ENCODE data around the gene THAP3.
A peak's percentile ranks its signal among the peaks of the same experiment; 100 is the strongest.
"Not testable (repeated sequence)": the region's sequence is repeated elsewhere in the genome, so short reads cannot be mapped to it uniquely, and the experiment has no call there.

THAP3 gene

DNA sequence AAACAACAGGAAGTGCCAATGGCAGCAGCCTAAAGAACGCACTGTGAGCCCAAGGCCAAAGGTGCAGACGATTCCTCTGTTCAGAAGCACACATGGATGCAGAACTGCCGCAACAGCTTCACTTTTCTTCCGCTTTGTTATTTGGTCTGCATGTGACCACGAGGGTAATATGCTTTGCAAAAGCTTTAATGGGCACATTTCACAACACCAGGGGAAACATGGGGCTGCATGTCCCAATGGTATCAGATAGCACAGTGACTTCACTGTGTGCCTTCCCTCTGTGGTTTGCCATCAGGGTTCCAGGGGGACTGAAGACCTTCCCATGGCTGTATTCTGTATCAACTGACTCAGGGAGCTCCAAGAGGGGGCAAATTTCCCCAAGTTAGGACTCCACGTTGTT lies 28.3 kb downstream of the THAP3 start:
- no peak for DNase-seq
- intact Hi-C loops (cut with DNase I): no loop called here

DNA sequence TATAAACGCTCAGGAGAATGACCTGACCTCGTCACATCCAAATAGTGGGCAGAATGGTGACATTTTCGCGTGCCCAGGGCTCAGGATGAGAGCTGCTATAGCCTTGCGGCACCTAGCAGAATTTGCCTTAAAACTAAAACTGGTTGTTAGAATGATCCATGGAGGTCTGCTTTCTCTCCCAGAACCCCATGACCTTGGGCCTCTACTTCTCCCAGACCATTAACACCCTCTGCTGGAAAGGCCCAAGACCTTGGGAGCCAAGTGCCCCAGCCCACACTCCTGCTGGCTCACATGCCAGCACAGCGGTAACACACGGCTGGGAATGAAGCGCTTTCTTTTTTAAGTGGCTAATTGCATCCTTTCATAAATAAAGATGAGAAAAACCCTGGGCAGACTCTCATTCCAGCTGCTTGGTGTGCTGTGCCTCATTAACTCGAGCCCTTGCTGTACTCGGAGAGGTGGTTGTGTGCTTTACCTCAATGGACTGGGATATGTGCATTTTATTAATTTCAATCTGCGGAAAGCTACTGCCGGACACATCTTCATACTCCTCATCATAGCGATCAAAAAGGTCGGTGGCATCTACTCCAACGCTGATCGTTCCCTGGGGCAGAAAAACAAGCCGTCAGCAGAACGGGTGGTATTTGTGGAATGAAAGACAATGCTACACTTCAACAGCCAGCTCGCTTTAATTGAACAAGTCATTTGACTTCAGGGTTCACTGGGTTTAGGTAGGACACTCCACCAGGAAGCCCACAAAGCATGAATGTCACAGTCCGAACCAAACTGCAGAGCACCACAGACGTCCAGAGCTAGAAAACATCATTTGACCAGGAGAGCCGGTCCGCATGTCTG lies 29.0 kb downstream of the THAP3 start:
- intact Hi-C loops (cut with DNase I): no loop called here
- DNase-seq: peak in 1 of 42 donors; percentile 29

DNA sequence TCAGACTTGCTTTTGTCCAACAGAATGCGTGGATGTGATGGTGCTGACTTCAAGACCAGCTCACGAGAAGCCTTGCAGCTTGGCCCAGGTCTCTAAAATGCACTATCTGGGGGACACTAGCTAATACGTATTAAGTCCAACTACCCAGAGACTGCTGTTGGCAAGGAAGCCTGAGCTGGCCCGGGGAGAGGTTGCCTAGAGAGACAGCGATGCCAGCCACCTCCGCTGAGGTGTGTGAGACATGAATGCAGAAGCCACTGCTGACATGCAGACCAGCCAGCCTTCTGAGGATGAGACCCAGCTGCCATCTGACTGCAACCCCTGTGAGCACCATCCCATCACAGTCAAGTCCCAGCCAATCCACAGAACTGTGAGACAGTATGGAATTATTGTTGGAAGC lies 32.5 kb downstream of the THAP3 start:
- no peak for DNase-seq
- intact Hi-C loops (cut with DNase I): no loop called here

DNA sequence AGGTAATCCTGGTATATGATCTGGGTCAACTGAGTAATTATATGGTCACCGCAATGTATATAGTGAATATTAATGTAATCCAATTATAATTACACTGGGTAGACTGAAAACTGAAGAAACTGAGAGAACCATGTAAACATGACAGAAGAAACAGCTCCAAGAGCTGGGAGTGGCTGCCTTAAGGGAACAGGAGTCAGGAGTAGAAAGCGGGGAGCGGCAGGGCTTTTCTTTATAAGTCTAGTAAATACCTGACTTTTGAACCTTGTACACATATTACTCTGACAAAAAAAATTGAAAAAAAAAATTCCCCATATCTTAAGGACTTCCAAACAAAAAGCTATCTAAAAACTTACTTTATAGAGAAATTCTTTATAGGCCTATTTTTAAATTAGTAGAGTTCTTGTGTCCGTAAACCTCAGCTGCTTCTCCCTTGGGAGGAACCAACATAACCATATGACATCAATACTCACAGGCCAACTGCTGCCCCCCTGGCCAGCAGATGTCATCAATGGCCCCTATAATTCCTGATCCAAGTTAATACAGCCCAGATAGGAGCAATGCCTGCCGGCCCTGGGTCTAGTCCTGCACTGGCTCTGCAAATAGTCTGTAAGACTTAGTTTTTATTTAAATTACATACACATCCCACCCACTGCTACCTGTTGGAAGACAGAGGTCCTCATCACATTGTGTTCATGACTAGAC lies 33.8 kb downstream of the THAP3 start:
- intact Hi-C loops (cut with DNase I): no loop called here
- no peak for DNase-seq

DNA sequence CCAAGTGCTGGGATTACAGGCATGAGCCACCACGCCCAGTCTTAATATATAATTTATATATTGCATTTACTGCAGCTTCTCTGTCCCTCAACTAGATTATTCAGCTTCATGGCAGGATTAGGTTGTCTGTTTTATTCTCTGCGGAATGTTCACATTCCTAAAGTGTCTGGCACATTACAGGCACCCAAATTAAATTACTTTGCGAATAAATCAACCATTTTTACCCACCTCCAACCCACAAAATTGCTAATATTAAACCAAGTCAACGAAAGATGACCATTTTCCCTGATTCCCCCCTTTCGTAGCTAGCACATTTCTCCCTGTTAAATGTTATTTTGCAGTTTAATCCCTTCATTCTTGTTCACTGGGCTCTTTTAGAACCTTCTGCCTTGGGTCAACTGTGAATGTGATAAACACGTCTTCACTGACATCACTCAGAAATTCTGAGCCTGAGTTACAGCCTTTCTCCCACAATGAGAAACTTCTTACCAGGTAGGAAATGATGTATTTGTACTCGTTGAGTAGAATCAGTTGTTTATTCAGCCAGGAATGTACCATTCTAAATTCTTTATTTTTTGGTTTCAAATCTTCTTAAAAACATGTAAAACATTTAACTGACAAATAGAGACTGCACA lies 35.9 kb downstream of the THAP3 start:
- no peak for DNase-seq
- intact Hi-C loops (cut with DNase I): no loop called here

DNA sequence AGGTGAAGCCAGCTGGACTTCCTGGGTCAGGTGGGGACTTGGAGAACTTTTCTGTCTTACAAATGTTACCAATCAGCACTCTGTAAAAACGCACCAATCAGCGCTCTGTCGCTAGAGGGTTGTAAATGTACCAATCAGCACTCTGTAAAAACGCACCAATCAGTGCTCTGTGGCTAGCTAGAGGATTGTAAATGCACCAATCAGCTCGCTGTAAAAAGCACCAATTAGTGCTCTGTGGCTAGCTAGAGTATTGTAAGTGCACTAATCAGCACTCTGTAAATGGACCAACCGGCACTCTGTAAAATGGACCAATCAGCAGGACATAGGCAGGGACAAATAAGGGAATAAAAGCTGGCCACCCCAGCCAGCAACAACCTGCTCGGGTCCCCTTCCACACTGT lies 37.8 kb downstream of the THAP3 start:
- DNase-seq; intact Hi-C loops (cut with DNase I): not testable (repeated sequence)

DNA sequence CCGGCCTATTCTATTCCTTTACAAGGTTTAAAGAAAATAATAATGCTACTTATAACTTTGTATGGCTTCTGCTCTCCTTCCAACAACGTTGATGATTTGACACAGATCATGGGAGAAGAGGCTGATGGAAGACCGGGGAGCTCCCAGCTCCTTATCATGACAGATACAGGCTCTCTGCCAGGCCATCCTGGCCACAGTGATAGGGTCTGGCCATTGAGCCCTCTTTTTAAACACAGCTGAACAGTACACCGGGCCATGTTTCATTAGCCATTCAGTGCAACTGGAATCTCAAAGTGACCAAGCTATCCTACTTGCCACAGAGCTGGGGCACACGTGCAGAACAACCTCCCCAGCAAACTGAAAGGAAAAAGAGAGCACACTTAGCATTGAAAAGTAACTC lies 42.0 kb downstream of the THAP3 start:
- intact Hi-C loops (cut with DNase I): no loop called here
- DNase-seq: peak in 1 of 42 donors; percentile 9

DNA sequence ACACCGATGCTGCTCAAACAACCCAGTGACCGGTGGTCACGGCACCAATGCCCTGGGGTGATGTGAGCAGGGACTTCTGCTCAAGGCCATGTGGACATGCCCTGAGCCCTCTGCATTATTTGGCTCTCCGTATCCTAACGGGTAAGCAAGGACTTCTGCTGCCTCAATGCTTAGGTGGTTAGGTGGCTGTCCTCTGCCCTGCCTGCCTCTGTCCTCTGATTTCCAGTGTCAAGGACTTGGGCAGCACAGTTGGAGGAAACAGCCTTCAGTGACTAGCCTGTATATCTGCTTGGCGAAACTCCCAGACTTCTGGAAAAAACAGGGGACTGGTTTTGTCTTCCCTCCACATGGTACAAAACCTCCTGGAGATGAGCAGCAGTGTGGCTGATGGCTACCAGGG lies 42.5 kb downstream of the THAP3 start:
- DNase-seq: peak in 1 of 42 donors; percentile 13
- intact Hi-C loops (cut with DNase I): no loop called here

DNA sequence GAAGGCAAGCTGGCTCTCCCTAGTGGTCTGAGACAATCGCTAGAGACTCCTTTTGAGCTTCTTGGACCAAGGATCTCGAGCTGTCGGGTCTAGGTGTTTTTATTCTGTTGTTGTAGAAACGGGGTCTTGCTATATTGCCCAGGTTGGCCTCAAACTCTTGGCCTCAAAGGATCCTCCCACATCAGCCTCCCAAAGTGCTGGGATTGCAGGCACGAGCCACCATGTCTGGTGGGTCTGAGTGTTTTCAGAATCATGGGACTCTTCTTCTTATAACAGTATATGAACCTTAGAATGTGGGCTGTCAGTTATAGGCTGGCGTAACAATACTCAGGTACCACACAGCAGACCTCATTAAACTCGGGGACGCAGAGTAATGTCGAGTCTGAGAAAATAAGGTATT lies 43.8 kb downstream of the THAP3 start:
- no peak for DNase-seq
- intact Hi-C loops (cut with DNase I): no loop called here

DNA sequence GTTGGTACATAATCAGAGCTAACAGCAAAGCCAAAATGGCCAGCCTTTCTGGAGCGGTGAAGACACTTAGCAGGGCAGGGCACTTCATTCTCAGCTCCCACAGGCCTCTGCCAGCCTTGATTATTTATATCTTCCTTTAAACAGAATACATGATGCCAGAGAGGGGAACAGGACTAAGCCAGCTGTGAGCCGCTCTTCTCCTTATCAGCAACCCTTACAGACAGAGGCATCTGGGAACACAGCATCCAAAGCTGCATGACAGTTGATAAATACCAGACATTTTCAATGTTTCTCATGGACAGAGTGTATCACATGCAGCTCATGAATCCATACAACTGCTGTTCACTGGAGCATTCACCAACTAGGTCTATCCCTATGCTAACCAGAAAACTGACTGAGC lies 47.9 kb downstream of the THAP3 start:
- intact Hi-C loops (cut with DNase I): no loop called here
- DNase-seq: no peak

DNA sequence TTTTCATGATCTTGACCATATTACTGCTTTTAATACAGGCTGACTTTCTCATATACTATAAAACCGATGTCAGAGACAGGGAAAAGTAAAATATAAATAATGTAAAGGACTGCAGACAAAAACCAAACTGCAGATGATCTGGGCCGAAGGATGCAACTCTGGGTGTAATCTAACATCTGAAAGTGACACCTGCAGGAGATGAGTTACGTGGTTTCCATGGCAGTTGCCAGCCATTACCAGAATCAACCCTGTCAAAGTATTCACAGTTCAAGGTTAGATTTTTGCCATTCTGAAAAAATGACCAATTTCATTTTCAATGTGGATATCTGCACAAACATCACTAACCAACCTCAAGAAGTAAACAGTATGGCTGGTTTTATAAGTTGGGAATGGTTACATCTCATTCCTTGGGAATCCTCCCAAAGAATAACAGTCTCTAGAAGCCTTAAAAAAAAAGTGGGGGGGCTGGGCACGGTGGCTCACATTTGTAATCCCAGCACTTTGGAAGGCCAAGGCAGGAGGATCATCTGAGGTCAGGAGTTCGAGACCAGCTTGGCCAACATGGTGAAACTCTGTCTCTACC lies 49.2 kb downstream of the THAP3 start:
- no peak for DNase-seq
- intact Hi-C loops (cut with DNase I): no loop called here

DNA sequence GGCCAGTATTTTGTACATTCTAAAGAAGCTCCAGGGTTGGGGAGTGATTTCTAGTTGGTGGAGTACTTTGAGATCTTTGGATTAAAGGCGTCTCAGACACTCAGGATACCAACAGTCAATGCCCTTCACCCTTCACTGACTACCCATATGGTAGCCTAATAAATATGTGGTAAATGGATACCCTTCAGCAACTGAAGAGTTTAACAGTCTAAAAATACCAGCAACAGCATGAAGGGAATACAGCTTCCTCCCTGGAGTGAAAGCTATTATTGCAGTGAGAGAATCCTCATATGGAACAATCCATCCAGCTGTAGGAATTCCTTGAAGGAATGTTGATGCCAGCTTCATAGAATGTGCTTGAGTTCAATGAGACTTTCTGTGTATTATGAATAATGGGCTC lies 50.1 kb downstream of the THAP3 start:
- intact Hi-C loops (cut with DNase I): no loop called here
- no peak for DNase-seq

DNA sequence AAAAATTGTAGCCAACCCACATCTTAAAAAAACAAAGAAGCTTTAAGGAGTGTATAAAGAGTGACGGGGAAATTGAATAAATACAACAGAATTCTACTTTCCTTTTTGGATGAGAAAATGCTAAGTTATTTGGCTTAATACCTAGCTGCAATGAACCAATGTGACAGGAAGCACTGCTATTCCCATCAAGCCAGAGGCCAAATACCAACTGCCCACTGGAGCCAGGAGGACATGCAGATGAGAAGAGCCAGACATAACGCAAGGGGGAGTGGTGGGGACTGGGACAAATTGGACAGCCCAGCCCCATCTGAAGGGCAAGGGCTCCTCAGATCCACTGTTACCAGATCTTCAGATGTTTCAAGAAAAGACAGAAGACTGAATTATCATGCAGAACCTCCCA lies 51.3 kb downstream of the THAP3 start:
- intact Hi-C loops (cut with DNase I): no loop called here
- no peak for DNase-seq
